Chondrocyte (in vitro differentiated cells): ENCODE measurements around the gene KRT2. TPM values are rescaled to one million over a fixed set of nuclear protein-coding genes. Genes with fewer than 3 reads are reported as not detected.

Experiments used
- DNase-seq: peaks from one replicate; pipeline ENCODE4 v3.0.0; 2021; ENCODE audit warnings: mixed read lengths, low spot score
- H3K27ac Mint-ChIP-seq: one replicate; pipeline ENCODE4 v1.8.0; 2021; ENCODE audit warnings: mild to moderate bottlenecking, moderate library complexity, mixed read lengths; ENCODE audit not compliant: unreplicated experiment
- H3K27me3 Mint-ChIP-seq: 2 replicates; pipeline ENCODE4 v1.8.0; 2021; ENCODE audit warnings: low read depth, mixed read lengths
- H3K36me3 Mint-ChIP-seq: 2 replicates; pipeline ENCODE4 v1.8.0; 2021; ENCODE audit warnings: low read depth, mixed read lengths
- H3K4me1 Mint-ChIP-seq: 2 replicates; pipeline ENCODE4 v1.8.0; 2021; ENCODE audit warnings: low read depth, mild to moderate bottlenecking, mixed read lengths
- H3K4me3 Mint-ChIP-seq: one replicate; pipeline ENCODE4 v1.8.0; 2021; ENCODE audit warnings: mild to moderate bottlenecking, moderate library complexity, mixed read lengths; ENCODE audit not compliant: unreplicated experiment
- H3K9me3 Mint-ChIP-seq: 2 replicates; pipeline ENCODE4 v1.8.0; 2021; ENCODE audit warnings: low read depth, mixed read lengths
- CTCF ChIP-seq: fragments of 200-600 bp; sonication (generic); IDR thresholded peaks from 2 replicates; pipeline ENCODE4 v1.5.0; 2021; ENCODE audit warnings: antibody characterized with exemption, mild to moderate bottlenecking, moderate library complexity
- total RNA-seq: library from RNA; stranded (reverse); gene quantifications from 3 replicates; pipeline ENCODE4 v1.2.1, GENCODE V29; 2021

KRT2 gene
- total RNA-seq, 1 donor from 2014 or later = not detected

GRCh38 chr12:52615208-52615868 lies 36.7 kb downstream of the KRT2 start:
- DNase-seq = no peak
- no peaks in the 10 kb centered on the region for H3K4me1 Mint-ChIP-seq
- no peak for TF ChIP-seq CTCF
- H3K27me3 Mint-ChIP-seq = peaks cover 71% of the 10 kb centered on the region
- no peak overlapping the region for H3K4me3 Mint-ChIP-seq
- H3K27ac Mint-ChIP-seq = no peak overlapping the region
- H3K36me3 Mint-ChIP-seq = no peaks in the 10 kb centered on the region
- H3K9me3 Mint-ChIP-seq = no peaks in the 10 kb centered on the region

- DNase-seq = no peak
- no peaks in the 10 kb centered on the region for H3K36me3 Mint-ChIP-seq
- H3K9me3 Mint-ChIP-seq = no peaks in the 10 kb centered on the region
- no peak for TF ChIP-seq CTCF
- no peak overlapping the region for H3K27ac Mint-ChIP-seq
- no peak overlapping the region for H3K4me3 Mint-ChIP-seq
- H3K4me1 Mint-ChIP-seq = no peaks in the 10 kb centered on the region
- peaks cover 74% of the 10 kb centered on the region for H3K27me3 Mint-ChIP-seq
Observed at GRCh38 chr12:52614381-52615207, 37.4 kb downstream of the KRT2 start.

- TF ChIP-seq CTCF = no peak
- Mint-ChIP-seq H3K9me3 (no peaks in the 10 kb centered on the region), H3K27ac (no peak overlapping the region), H3K4me1 (no peaks in the 10 kb centered on the region), H3K27me3 (peaks cover 78% of the 10 kb centered on the region), H3K4me3 (no peak overlapping the region), H3K36me3 (no peaks in the 10 kb centered on the region)
- DNase-seq = no peak
Observed at GRCh38 chr12:52613384-52614030, 38.5 kb downstream of the KRT2 start.

GRCh38 chr12:52612431-52613383 lies 39.3 kb downstream of the KRT2 start:
- Mint-ChIP-seq H3K27me3 (peaks cover 85% of the 10 kb centered on the region), H3K9me3 (no peaks in the 10 kb centered on the region), H3K36me3 (no peaks in the 10 kb centered on the region), H3K4me1 (no peaks in the 10 kb centered on the region), H3K27ac (no peak overlapping the region), H3K4me3 (no peak overlapping the region)
- TF ChIP-seq CTCF = no peak
- DNase-seq = no peak
